ENCODE data around the gene PRPF6.

DNA sequence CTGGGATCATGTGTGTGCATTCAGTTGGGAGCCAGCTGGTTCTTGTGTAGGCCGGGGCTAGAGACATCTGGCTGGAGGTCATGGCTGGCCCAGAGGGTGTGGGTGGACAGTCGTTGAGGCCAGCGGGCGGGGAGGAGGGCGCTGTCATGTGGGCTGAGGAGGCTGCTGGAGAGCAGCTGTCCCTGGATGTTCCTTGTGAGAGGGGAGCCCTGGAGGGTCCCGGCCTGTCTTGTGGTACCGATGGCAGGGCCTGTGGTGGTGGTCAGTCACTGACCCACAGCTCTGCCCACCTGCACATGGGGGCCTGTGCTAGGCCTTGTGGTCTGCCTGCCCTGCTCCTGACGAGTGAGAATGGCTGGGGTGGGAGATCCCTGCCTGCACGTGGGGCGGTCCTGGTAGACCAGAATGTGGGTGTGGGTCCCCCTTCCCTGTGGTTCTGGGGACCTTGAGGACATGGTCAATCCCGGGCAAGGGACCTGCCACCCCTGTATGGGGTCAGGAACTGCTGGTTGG is 53.1 kb downstream of the PRPF6 start:
- TF ChIP-seq, protein P1, sequence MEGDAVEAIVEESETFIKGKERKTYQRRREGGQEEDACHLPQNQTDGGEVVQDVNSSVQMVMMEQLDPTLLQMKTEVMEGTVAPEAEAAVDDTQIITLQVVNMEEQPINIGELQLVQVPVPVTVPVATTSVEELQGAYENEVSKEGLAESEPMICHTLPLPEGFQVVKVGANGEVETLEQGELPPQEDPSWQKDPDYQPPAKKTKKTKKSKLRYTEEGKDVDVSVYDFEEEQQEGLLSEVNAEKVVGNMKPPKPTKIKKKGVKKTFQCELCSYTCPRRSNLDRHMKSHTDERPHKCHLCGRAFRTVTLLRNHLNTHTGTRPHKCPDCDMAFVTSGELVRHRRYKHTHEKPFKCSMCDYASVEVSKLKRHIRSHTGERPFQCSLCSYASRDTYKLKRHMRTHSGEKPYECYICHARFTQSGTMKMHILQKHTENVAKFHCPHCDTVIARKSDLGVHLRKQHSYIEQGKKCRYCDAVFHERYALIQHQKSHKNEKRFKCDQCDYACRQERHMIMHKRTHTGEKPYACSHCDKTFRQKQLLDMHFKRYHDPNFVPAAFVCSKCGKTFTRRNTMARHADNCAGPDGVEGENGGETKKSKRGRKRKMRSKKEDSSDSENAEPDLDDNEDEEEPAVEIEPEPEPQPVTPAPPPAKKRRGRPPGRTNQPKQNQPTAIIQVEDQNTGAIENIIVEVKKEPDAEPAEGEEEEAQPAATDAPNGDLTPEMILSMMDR (IDR thresholded peaks at IDR 0.05 in 4 of 5, conservative IDR thresholded peaks at IDR 0.05 in 1 of 5), result no peak
- TF ChIP-seq POLR2A (IDR thresholded peaks at IDR 0.05), result no peak

All from gastrocnemius medialis (tissue), 4 donors.